Measurements from ENCODE around the gene ARHGEF12. TPM values are rescaled to one million over a fixed set of nuclear protein-coding genes. Genes with fewer than 3 reads are reported as not detected.

ARHGEF12 gene
- total RNA-seq, 4 donors from 2014 or later, result 64.4 to 108 (median 88.3) TPM

DNA sequence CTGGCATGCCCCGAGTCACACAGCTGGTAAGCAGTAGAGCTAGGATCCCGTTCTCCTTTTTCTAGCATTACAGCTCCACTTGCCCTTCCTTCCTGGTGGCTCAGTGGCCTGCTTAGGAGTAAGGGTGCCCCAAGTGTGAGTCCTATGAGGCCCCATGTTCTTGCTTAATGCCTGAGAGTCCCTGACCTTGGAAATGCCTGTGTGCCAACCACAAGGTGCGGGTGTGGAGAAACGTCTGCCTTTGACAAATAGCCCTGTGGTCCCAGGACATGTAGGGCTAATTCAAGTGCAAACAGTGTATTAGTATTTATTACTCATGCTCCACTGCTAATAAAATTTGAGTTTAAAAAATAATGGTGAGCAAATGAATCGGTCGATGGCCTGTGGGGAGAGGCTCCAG lies 193.7 kb downstream of the ARHGEF12 start:
- TF ChIP-seq, protein P1, sequence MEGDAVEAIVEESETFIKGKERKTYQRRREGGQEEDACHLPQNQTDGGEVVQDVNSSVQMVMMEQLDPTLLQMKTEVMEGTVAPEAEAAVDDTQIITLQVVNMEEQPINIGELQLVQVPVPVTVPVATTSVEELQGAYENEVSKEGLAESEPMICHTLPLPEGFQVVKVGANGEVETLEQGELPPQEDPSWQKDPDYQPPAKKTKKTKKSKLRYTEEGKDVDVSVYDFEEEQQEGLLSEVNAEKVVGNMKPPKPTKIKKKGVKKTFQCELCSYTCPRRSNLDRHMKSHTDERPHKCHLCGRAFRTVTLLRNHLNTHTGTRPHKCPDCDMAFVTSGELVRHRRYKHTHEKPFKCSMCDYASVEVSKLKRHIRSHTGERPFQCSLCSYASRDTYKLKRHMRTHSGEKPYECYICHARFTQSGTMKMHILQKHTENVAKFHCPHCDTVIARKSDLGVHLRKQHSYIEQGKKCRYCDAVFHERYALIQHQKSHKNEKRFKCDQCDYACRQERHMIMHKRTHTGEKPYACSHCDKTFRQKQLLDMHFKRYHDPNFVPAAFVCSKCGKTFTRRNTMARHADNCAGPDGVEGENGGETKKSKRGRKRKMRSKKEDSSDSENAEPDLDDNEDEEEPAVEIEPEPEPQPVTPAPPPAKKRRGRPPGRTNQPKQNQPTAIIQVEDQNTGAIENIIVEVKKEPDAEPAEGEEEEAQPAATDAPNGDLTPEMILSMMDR (IDR thresholded peaks at IDR 0.05; ENCODE audit: low read depth), result no peak

DNA sequence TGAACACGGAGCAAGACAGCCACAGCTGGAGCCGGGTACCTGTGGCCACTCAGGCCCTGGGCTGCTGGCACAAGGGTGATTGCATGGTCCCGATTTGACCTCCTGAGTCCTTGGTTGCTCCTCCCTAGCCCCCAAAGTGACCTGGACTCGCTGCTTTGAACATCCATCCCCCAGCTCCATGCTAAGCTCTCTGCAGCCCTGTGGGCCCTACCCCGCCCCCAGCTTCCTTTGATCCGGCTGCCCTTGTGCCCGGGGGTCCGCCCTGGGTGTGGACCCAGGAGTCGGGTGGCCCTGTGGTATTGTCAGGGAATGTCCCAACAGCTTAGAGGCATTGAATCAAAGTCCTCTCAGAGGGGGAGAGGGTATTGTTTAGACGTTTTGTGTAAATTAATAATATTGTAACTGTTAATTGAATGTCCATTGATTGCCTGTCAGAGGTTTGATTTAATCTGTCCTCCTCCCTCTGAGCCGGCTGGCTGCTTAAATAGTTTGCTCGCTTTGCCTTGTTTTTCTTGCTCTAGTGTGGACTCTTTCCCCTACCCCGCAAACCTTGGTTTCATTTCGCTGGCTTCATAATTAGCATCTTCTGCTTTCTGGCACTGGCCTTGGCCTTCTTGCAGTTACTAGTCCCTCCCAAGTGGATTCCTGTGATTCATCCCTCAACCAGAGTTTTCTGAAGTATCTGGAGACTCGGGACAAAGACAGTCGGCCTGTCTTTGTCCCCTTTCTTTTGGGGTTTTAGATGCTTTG lies 196.0 kb downstream of the ARHGEF12 start:
- TF ChIP-seq, protein P1 (IDR thresholded peaks at IDR 0.05; ENCODE audit: low read depth), result no peak

DNA sequence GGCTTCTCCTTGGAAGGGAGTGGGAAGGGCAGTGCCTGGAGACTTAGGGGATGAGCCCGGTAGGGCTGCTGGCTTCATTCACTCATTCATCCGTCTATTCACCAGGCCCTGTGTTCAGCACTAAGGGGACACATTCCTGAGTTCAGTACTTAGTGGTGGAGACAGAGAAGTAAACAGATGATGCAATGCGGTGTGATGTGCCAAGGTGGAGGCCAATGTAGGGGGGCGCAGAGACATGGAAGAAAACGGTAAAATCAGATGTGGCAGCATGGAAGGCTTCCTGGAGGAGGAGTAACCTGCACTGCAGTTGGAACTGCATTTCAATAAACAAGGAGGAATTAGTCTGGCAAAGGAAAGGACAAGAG lies 196.6 kb downstream of the ARHGEF12 start:
- TF ChIP-seq, protein P1 (IDR thresholded peaks at IDR 0.05; ENCODE audit: low read depth), result no peak

DNA sequence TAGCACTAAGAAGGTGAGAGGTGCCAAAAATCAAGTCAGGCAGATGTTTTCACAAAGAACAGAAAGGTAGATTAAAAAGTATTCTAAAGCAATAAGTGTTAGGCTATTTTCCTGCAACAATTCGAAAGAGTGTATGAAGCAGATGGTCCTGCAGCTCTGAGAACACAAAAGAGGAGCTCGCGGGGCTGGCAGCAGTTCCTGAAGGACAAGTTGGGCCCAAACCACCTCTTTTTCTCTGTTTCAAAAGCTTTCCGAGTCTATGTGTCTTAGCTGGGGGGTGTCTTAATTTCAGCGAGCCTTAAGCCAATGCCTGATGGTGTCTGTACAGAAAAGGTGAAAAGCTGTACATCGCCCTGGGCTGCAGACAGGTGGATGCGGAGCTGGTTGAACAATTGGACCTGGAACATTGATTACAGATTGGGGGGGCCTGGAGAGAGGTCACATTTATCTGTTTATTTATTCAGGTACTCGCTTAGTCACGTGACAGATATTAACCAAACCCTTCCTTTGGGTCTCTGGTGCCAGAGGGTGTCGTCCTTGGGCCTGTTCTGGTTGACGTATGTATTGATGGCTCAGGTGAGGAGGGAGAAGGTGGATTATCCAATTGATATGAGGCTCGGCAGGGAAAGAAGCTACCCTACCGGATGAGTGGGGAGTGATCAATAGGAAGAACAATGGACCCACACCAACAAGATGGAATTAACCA lies 200.0 kb downstream of the ARHGEF12 start:
- TF ChIP-seq, protein P1 (IDR thresholded peaks at IDR 0.05; ENCODE audit: low read depth), result no peak

DNA sequence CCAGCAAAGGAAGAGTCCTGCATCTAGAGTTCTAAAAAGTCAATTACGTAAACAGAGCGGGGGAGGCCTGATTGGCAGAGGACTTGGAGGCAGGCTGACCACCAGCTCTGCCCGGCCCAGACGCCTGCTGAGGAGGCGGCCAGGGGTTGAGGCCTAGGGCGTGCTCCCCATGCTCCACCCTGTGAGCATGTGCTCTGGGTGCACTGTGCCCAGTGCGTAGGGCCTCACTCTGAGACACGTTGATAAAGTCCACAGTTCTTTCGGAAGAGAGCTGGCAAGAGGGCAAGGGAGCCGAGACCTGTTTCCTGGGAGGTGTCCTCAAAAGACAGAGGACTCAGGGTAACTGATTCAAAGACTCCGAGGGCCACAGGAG lies 200.6 kb downstream of the ARHGEF12 start:
- TF ChIP-seq, protein P1 (IDR thresholded peaks at IDR 0.05; ENCODE audit: low read depth), result no peak

DNA sequence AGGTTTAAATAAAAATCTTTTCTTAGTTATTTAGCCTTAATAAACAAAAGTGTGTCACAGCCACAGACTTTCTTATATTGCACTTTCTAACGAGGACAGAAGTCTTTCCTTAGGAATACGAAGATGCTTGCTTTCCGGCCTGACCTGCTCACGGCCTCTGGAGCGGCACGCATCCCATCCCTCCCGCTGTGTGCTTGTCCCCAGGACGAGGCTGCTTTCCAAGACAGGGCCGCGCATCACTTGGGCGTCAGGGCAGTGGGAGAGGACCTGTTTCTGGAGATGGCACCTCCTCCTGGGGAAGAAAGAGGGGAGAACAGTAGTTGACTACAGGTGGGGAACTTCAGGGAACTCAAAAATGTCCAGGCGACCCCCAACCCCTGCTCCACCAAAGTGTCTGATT lies 201.8 kb downstream of the ARHGEF12 start:
- TF ChIP-seq, protein P1 (IDR thresholded peaks at IDR 0.05; ENCODE audit: low read depth), result no peak

DNA sequence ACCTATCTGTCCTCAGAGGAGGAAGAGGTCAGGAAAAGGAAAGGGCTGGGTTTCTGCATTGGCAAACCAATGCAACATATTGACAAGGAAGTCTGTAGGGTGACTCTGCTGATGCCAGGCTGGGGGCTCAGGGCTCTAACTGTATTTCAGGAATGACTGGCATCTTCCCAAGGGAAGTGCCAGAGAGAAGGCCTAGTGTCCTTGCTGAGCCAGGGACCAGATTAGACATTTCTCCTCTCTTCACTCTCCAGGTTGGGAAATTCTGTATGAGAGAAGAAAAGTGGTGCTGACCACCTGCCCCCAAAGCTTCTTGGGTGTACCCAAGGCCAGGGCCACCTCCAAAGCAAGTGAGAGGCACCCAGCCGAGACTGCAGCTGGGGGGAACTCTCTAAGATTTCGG lies 202.5 kb downstream of the ARHGEF12 start:
- TF ChIP-seq, protein P1 (IDR thresholded peaks at IDR 0.05; ENCODE audit: low read depth), result no peak

Data from subcutaneous adipose tissue (tissue), 4 donors.